Gastrocnemius medialis (tissue), 4 donors: ENCODE measurements around the gene SPATA32.

Source experiments
- CTCF ChIP-seq, 5 experiments: fragments of 450-650 bp in 3 of 5; fragments of 200-600 bp in 2 of 5; sonication (generic) in 2 of 5; IDR thresholded peaks in 4 of 5; conservative IDR thresholded peaks in 1 of 5; 1 replicate in 4 of 5; 2 replicates in 1 of 5; pipeline ENCODE4 v1.5.1; 2016 to 2019; ENCODE audit warnings: antibody characterized with exemption in 5 of 5, mild to moderate bottlenecking in 3 of 5, moderate library complexity in 3 of 5
- POLR2A ChIP-seq, 2 donors: fragments of 450-650 bp; IDR thresholded peaks; one replicate each; pipeline ENCODE4 v1.6.1; 2017; ENCODE audit warnings: antibody characterized with exemption in 2 of 2, mild to moderate bottlenecking in 2 of 2, moderate library complexity in 2 of 2

DNA sequence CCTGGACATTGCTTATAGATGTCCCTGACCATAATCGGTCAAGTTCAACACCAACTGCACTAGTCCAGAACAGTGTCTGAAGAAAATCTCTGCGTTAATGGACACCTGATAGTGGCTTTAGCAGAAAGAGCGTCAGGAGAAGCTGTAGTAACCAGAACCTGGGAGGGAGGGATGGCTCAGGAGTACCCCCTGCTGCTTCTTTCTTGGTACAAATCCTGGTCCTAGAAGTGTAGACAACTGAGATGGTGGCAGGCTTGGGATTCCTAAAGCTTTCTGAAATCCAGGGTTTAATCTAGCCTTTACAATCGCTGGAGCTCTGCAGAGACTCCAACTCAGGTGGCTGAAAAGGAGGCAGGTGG, 49.5 kb upstream of the SPATA32 start:
- TF ChIP-seq CTCF (IDR thresholded peaks at IDR 0.05 in 4 of 5, conservative IDR thresholded peaks at IDR 0.05 in 1 of 5) (peak in 3 of 5 experiments; percentile 5 to 40 (median 16)), POLR2A (IDR thresholded peaks at IDR 0.05) (no peak)
